Heart right ventricle (tissue), 16 donors: ENCODE data around the gene CASP6. TPM values are rescaled to one million over a fixed set of nuclear protein-coding genes. Genes with fewer than 3 reads are reported as not detected.

Experiments
- ATAC-seq, 8 donors: fragments of 200-7000 bp; cut with Tn5 transposase; one replicate each; pipeline ENCODE4 v1.9.1; 2020; ENCODE audit warnings: mild to moderate bottlenecking in 8 of 8, moderate library complexity in 8 of 8, moderate number of reproducible peaks in 1 of 8
- DNase-seq, 2 donors: peaks; one replicate each; pipeline ENCODE4 v3.0.0-alpha.2; 2020
- H3K27ac ChIP-seq, 10 donors: fragments of 200-600 bp; sonication (generic) in 2 of 10; one replicate each; pipeline versions ENCODE4 v1.5.0 to v1.8.0; 2020 to 2022; ENCODE audit warnings: mild to moderate bottlenecking in 3 of 10
- H3K27me3 ChIP-seq, 7 donors: fragments of 200-600 bp; one replicate each; pipeline ENCODE4 v1.8.0; 2021 to 2022; ENCODE audit warnings: mild to moderate bottlenecking in 2 of 7
- H3K36me3 ChIP-seq, 9 donors: fragments of 200-600 bp; sonication (generic) in 1 of 9; one replicate each; pipeline versions ENCODE4 v1.5.0 to v1.8.0; 2020 to 2022; ENCODE audit warnings: mild to moderate bottlenecking in 2 of 9
- H3K4me1 ChIP-seq, 9 donors: fragments of 200-600 bp; sonication (generic) in 1 of 9; one replicate each; pipeline versions ENCODE4 v1.5.0 to v1.8.0; 2020 to 2022; ENCODE audit warnings: mild to moderate bottlenecking in 4 of 9
- H3K4me3 ChIP-seq, 10 donors: fragments of 200-600 bp; sonication (generic) in 2 of 10; one replicate each; pipeline versions ENCODE4 v1.5.0 to v1.8.0; 2020 to 2022; ENCODE audit warnings: mild to moderate bottlenecking in 7 of 10, moderate library complexity in 2 of 10
- H3K9me3 ChIP-seq, 11 donors: fragments of 200-600 bp in 10 of 11; sonication (generic) in 2 of 11; one replicate each; pipeline versions ENCODE4 v1.5.0 to v1.8.0; 2013 to 2022; ENCODE audit warnings: mild to moderate bottlenecking in 2 of 11, control low read depth in 1 of 11, moderate library complexity in 1 of 11
- CTCF ChIP-seq, 9 donors: fragments of 200-600 bp; sonication (generic) in 2 of 9; IDR thresholded peaks; one replicate each; pipeline versions ENCODE4 v1.5.0 to v1.8.0; 2021 to 2022; ENCODE audit warnings: antibody characterized with exemption in 9 of 9, mild to moderate bottlenecking in 5 of 9, moderate library complexity in 1 of 9
- WGBS, 2 donors: extraction: QIAGEN DNeasy Blood & Tissue Kit; methylation state at CpG; one replicate each; pipeline ENCODE4 v1.1.7; 2013; ENCODE audit warnings: inconsistent platforms in 1 of 2; 5-methylcytosine and 5-hydroxymethylcytosine counted together
- intact Hi-C, 10 donors: fragments of 100-400 bp; cut with DNase I; formaldehyde crosslinking; loops; one replicate each; pipeline versions ENCODE4 v1.11.1 to v1.14.2; 2022
- polyA plus RNA-seq, 2 donors: library from polyadenylated mRNA; stranded (reverse); fragments of 200-250 nt; gene quantifications; one replicate each; pipeline ENCODE4 v1.2.3, GENCODE V29; 2013
- total RNA-seq, 10 donors: library from RNA; stranded (reverse); fragmentation: NEBNext Ultra II Directional in 3 of 10; extraction: Animal tissue kit (Norgen Biotek cat#: 25700) in 3 of 10; gene quantifications; one replicate each; pipeline versions ENCODE4 v1.2.1 to v1.2.4, GENCODE V29; 2021 to 2023
- donor health status: Arrhythmogenic right ventricular cardiomyopathy.
- donor health status: ischemic (EF 13 %, LVEDD 7.1; RV severe dilation, severe dysfunction).
- donor health status: healthy with polysubstance abuse.
- donor health status: DM: no; HTN: yes; CAD: no.
- donor health status: DM: no; HTN: no; CAD: no.
- donor health status: ischemic (EF 25% LVEDD 6.9; RV normal size, moderate dysfunction).
- donor health status: ischemic (EF 25% LVEDD 5.7; RV mildly dilated, moderate dysfunction).
- donor health status: healthy.
- donor health status: DM: yes; HTN: yes; CAD: no.
- donor health status: Ischemic cardiomyopathy.
- donor health status: ischemic (EF 35%, LVEDD 5.7; RV mildly dilated, moderate dysfunction).
- donor health status: nonischemic (EF 11% LVEDD 7.7; RV severe dilation, severe dysfunction).
- donor health status: DM: yes; HTN: yes; CAD: no.
- donor health status: PGD.
- donor health status: ischemic (EF 29% LVEDD 5.4; RV normal size, mild dysfunction).
- donor health status: nonischemic (EF 23%, LVEDD 6.1; RV moderate dilation, normal function).

The CASP6 gene
- total and polyA plus RNA-seq, 12 donors, result 3.0 to 10.2 (median 6.2) TPM

- H3K36me3 ChIP-seq, result no peaks in the 10 kb centered on the region
- H3K9me3 ChIP-seq, result peaks cover 0 to 22% (median 4%) of the 10 kb centered on the region in 11 donors
- intact Hi-C loops, result no loop called here
- H3K4me3 ChIP-seq, result no peak overlapping the region
- peaks cover 0 to under 1% (median 0%) of the 10 kb centered on the region in 9 donors for H3K4me1 ChIP-seq
- no peaks in the 10 kb centered on the region for H3K27me3 ChIP-seq
- 90 to 92% methylated on average over 2 of the region's 2 CpGs for WGBS, 2 donors
- DNase-seq (no peak), ATAC-seq (no peak)
- H3K27ac ChIP-seq, result no peak overlapping the region
- TF ChIP-seq CTCF (IDR thresholded peaks at IDR 0.05), result no peak
Measured at GRCh38 chr4:109640644-109641043, 62.6 kb downstream of the CASP6 start.

Other genes starting within 250 kb of the CASP6 start
- 10 to 100 TPM in 1 of 10 donors, 1 to 10 TPM in 9; 1.7 to 12.6 (median 3.3) TPM for gene MCUB, start 143.2 kb downstream of the CASP6 start, total RNA-seq
- 1 to 10 TPM; 3.6 to 7.4 TPM for gene MCUB, start 143.2 kb downstream of the CASP6 start, polyA plus RNA-seq
- gene PLA2G12A, start 26.6 kb upstream of the CASP6 start, total RNA-seq, result 100 to 1,000 TPM in 1 of 10 donors, 10 to 100 TPM in 9; 39.4 to 100 (median 50.3) TPM
- 10 to 100 TPM; 14.3 to 33.3 TPM for gene PLA2G12A, start 26.6 kb upstream of the CASP6 start, polyA plus RNA-seq
- gene CFI, start 98.6 kb upstream of the CASP6 start, total RNA-seq, result 10 to 100 TPM in 4 of 10 donors, 1 to 10 TPM in 6; 5.2 to 16.6 (median 9.8) TPM
- 10 to 100 TPM; 11.8 to 12.6 TPM for gene CFI, start 98.6 kb upstream of the CASP6 start, polyA plus RNA-seq
- gene GAR1, start 112.3 kb upstream of the CASP6 start, total RNA-seq, result 10 to 100 TPM in 3 of 10 donors, 1 to 10 TPM in 7; 6.8 to 12.3 (median 9.2) TPM
- 10 to 100 TPM in 1 of 2 donors, 1 to 10 TPM in 1; 9.6 to 17.2 TPM for gene GAR1, start 112.3 kb upstream of the CASP6 start, polyA plus RNA-seq
- gene RRH, start 124.5 kb upstream of the CASP6 start, total RNA-seq, result not detected
- gene RRH, start 124.5 kb upstream of the CASP6 start, polyA plus RNA-seq, result under 1 TPM in 1 of 2 donors, not detected in 1; 0.03 TPM
- gene LRIT3, start 144.7 kb upstream of the CASP6 start, total RNA-seq, result under 1 TPM in 2 of 10 donors, not detected in 8; 0.06 to 0.07 TPM
- under 1 TPM; 0.03 to 0.15 TPM for gene LRIT3, start 144.7 kb upstream of the CASP6 start, polyA plus RNA-seq
- 10 to 100 TPM in 8 of 10 donors, 1 to 10 TPM in 2; 8.4 to 16.4 (median 12.2) TPM for gene EGF, start 209.4 kb upstream of the CASP6 start, total RNA-seq
- gene EGF, start 209.4 kb upstream of the CASP6 start, polyA plus RNA-seq, result 1 to 10 TPM in 1 of 2 donors, under 1 TPM in 1; 0.54 to 5.4 TPM